HG02571 (cell line): ENCODE measurements around the gene SAMSN1.
A peak's percentile ranks its signal among the peaks of the same experiment; 100 is the strongest.
"Not testable (repeated sequence)": the region's sequence is repeated elsewhere in the genome, so short reads cannot be mapped to it uniquely, and the experiment has no call there.

Source experiments
- ATAC-seq: cut with Tn5 transposase; IDR thresholded peaks from one replicate; pipeline ENCODE4 v1.9.1; 2021; ENCODE audit warnings: mild to moderate bottlenecking, moderate library complexity; ENCODE audit not compliant: unreplicated experiment

The SAMSN1 gene

GRCh38 chr21:14531757-14532316 is 14.3 kb downstream of the SAMSN1 start:
- no peak for ATAC-seq

GRCh38 chr21:14530592-14530991 is 15.5 kb downstream of the SAMSN1 start:
- no peak for ATAC-seq

GRCh38 chr21:14528815-14529214 is 17.3 kb downstream of the SAMSN1 start:
- no peak for ATAC-seq

GRCh38 chr21:14527696-14528652 is 18.1 kb downstream of the SAMSN1 start:
- ATAC-seq = no peak

- ATAC-seq = no peak
These were observed 19.0 kb downstream of the SAMSN1 start for GRCh38 chr21:14526836-14527695.

GRCh38 chr21:14526199-14526598 is 19.9 kb downstream of the SAMSN1 start:
- ATAC-seq = no peak

- ATAC-seq = peak; percentile 87
These were observed 22.9 kb downstream of the SAMSN1 start for GRCh38 chr21:14523234-14523633.

- ATAC-seq = no peak
These were observed 23.4 kb downstream of the SAMSN1 start for GRCh38 chr21:14522736-14523135.

GRCh38 chr21:14520535-14520934 is 25.6 kb downstream of the SAMSN1 start:
- ATAC-seq = no peak

GRCh38 chr21:14519000-14519399 is 27.1 kb downstream of the SAMSN1 start:
- ATAC-seq = no peak

GRCh38 chr21:14513804-14514203 is 32.3 kb downstream of the SAMSN1 start:
- ATAC-seq = no peak

- ATAC-seq = not testable (repeated sequence)
These were observed 39.2 kb downstream of the SAMSN1 start for GRCh38 chr21:14506859-14507457.

- no peak for ATAC-seq
These were observed 45.2 kb downstream of the SAMSN1 start for GRCh38 chr21:14500873-14501272.

GRCh38 chr21:14499316-14499715 is 46.8 kb downstream of the SAMSN1 start:
- no peak for ATAC-seq

GRCh38 chr21:14497825-14498224 is 48.3 kb downstream of the SAMSN1 start:
- no peak for ATAC-seq

GRCh38 chr21:14495075-14495474 is 51.0 kb downstream of the SAMSN1 start:
- ATAC-seq = no peak

GRCh38 chr21:14494181-14494580 is 51.9 kb downstream of the SAMSN1 start:
- ATAC-seq = not testable (repeated sequence)

- ATAC-seq = no peak
These were observed 52.4 kb downstream of the SAMSN1 start for GRCh38 chr21:14493731-14494130.

- no peak for ATAC-seq
These were observed 53.2 kb downstream of the SAMSN1 start for GRCh38 chr21:14492931-14493330.

GRCh38 chr21:14491269-14491681 is 54.8 kb downstream of the SAMSN1 start:
- ATAC-seq = no peak

- no peak for ATAC-seq
These were observed 57.4 kb downstream of the SAMSN1 start for GRCh38 chr21:14488672-14489204.
